RWPE1 (cell line): ENCODE measurements around the gene ZNF334.

ENCODE experiments used
- CTCF ChIA-PET: fragments of 350-600 bp; sonication (Branson Sonifier 250); formaldehyde crosslinking; extraction: SDS; loops from one replicate; lab custom pipeline; 2021; lab: Yijun Ruan, JAX
- POLR2A ChIA-PET: fragments of 400-600 bp; formaldehyde crosslinking; extraction: SDS; loops from one replicate; lab custom pipeline; 2020; ENCODE audit warnings: antibody characterized with exemption; ENCODE audit not compliant: low non-redundant PET; lab: Yijun Ruan, JAX
- DNase-seq: peaks from one replicate; pipeline ENCODE4 v3.0.0; 2012; ENCODE audit warnings: low spot score
- H3K27ac ChIP-seq: fragments of 450-650 bp; 2 replicates; pipeline ENCODE4 v1.5.1; 2017
- TF ChIP-seq, protein P1 (sequence below): fragments of 450-650 bp; conservative IDR thresholded peaks from 2 replicates; pipeline ENCODE4 v1.5.1; 2017; ENCODE audit warnings: low read depth, mild to moderate bottlenecking

Gene ZNF334

DNA sequence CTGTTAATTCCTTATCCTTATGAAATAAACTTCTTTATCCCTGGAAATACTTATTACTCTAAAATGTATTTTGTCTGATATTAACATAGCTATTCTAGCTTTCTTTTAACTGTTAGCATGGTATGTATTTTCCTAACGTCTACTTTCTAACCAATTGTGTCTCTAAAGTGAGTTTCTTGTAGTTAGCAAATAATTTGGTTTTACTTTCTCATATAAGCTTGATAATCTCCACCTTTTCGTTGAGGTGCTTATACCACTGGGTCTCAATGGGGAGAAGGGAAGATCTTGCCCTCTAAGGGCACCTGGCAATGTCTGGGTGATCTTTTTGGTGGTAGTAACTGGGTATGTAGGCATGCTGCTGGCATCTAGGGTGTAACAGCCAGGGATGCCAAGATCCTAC lies 25.7 kb downstream of the ZNF334 start:
- no peak overlapping the region for H3K27ac ChIP-seq
- TF ChIP-seq, protein P1, sequence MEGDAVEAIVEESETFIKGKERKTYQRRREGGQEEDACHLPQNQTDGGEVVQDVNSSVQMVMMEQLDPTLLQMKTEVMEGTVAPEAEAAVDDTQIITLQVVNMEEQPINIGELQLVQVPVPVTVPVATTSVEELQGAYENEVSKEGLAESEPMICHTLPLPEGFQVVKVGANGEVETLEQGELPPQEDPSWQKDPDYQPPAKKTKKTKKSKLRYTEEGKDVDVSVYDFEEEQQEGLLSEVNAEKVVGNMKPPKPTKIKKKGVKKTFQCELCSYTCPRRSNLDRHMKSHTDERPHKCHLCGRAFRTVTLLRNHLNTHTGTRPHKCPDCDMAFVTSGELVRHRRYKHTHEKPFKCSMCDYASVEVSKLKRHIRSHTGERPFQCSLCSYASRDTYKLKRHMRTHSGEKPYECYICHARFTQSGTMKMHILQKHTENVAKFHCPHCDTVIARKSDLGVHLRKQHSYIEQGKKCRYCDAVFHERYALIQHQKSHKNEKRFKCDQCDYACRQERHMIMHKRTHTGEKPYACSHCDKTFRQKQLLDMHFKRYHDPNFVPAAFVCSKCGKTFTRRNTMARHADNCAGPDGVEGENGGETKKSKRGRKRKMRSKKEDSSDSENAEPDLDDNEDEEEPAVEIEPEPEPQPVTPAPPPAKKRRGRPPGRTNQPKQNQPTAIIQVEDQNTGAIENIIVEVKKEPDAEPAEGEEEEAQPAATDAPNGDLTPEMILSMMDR: no peak
- ChIA-PET POLR2A (interaction anchor here (0.6 kb wide), 1 partner anchor 790 kb away, joined by 3 read pairs; no protein-coding TSS in a partner anchor), CTCF (interaction anchor here (0.6 kb wide), 2 partner anchors 198 to 237 kb away, joined by 3 to 6 read pairs; no protein-coding TSS in a partner anchor)
- DNase-seq: no peak

DNA sequence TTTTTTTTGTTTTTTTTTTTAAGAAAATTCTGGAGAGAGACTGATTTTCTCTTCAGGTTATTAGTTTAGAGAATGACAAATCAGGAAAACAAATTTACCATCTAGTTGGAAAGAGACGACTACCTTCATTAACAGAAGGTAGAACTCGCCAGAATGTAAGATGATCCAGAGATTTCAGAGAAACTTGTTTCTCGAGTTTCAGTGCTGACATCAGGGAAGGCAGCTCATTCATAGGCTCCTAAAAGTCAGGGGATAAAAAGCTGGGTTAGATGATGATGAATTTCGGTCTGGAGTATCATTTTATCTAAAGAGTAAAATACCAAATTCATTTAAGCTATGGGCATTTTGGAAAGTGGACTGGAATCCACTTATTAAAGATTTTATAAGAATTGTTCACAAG lies 27.9 kb downstream of the ZNF334 start:
- CTCF ChIA-PET: interaction anchor here (0.6 to 1.6 kb wide), 8 partner anchors 11 to 613 kb away, joined by 3 to 6 read pairs (median 4); no protein-coding TSS in a partner anchor
- TF ChIP-seq, protein P1: no peak
- peak; percentile 56 for DNase-seq
- no peak overlapping the region for H3K27ac ChIP-seq
- POLR2A ChIA-PET: no interaction called here

DNA sequence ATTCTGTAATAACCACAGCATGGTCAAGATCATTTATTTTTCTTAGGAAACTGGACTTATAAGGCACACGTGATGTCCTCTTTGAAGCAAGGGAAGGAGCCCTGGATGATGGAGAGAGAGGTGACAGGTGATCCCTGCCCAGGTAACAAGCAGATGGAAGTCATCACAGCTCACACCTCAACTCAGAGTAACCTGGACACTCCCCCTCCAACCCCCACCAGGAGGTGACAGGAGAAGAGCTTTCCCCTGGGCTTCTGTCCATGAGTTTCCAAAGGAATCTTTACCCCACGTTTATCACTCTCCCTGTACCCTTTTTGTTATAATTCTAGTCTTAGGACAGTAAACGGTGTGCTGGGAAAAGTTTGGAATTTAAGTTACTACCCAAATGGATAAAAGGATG lies 28.4 kb downstream of the ZNF334 start:
- POLR2A ChIA-PET: no interaction called here
- H3K27ac ChIP-seq: no peak overlapping the region
- TF ChIP-seq, protein P1: no peak
- CTCF ChIA-PET: interaction anchor here (0.6 to 1.6 kb wide), 9 partner anchors 12 to 614 kb away, joined by 3 to 6 read pairs (median 3); no protein-coding TSS in a partner anchor
- no peak for DNase-seq

DNA sequence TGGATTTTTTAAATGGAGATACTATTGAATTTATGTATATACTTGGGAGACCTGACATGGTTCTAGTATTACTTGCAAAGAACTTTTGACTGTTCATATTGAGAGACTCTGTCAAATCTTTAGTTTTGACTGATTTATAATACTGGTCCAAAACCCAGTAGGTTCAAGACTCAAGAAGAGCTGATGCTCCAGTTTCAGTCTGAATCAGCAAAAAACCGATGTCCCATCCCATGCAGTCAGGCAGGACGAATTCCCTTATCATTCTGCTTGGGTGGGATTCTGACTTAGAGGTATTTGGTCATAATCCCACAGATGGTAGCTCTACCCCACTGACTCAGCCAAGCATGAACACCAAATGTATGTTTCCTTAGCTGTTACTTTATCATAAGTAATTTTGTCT lies 29.5 kb downstream of the ZNF334 start:
- no peak for DNase-seq
- ChIA-PET CTCF (interaction anchor here (0.7 to 1.6 kb wide), 2 partner anchors 355 to 469 kb away, joined by 3 read pairs; no protein-coding TSS in a partner anchor), POLR2A (no interaction called here)
- H3K27ac ChIP-seq: no peak overlapping the region
- TF ChIP-seq, protein P1: no peak

DNA sequence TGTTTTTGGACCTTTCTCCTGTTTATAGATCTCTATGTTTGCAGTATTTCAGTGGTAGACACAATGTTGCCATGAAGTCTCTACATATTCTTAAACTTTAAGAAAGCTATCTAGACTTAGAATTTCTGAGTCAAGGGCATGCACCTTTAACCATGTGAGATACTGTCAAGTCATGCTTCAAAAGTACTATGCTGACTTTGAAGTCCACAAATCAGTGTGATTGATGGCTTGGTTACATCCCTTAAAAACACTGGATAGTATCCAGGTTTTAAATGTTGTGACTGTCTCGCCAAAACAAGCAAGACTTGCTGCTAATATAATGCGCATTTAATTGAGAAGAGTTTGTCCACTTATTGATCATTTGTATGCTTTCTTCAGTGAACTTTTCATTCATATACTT lies 30.5 kb downstream of the ZNF334 start:
- H3K27ac ChIP-seq: no peak overlapping the region
- ChIA-PET POLR2A (interaction anchor here (0.6 kb wide), 1 partner anchor 10 kb away, joined by 4 read pairs; no protein-coding TSS in a partner anchor), CTCF (no interaction called here)
- TF ChIP-seq, protein P1: no peak
- DNase-seq: no peak

DNA sequence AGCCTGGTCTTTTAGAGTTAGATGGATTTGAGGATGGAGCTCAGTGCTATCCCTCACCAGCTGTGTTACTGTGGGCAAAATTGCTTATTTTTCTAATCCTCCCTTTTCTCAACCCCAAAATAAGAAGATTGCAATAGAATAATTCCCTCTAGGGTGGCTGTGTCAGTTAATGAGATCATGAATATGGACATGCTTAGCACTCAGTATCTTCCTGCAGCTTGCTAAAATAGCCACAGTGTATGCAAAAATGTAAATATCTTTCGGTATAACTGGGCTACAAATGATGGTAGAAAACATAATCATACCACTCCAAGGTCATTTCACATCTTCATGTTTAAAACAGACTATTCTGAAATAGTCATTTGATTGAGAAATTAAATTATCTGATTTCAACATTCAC lies 35.7 kb downstream of the ZNF334 start:
- TF ChIP-seq, protein P1: no peak
- POLR2A ChIA-PET: no interaction called here
- CTCF ChIA-PET: no interaction called here
- no peak overlapping the region for H3K27ac ChIP-seq
- no peak for DNase-seq
